ENCODE measurements around the gene PDK1.

The PDK1 gene

DNA sequence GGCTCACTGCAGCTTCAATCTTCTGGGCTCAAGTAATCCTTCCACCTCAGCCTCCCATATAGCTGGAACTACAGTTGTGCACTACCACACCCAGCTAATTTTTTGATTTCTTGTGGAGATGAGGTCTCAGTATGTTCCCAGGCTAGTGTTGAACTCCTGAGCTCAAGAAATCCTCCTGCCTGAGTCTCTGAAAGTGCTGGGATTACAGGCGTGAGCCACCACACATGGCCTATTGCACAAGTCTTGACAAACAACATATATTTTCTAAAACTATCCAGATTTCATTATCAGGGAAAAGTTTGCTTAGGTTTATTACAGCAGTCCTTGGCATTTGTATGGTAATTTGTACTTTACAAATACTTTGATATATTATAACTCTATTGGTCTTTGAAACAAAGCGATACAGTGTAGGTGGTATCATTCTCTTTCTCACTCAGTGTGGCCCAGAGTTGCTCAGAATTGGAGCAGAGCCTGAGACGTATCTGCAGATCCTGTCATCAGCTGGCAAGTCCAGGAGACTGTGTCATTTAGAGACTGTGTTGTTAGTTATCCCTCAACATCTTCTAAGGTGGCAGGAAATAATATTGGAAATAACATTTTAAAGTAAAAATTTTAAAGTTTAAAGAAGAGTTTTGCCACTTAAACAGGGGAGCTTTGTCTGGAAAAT, 41.4 kb downstream of the PDK1 start:
- no peak for DNase-seq

DNA sequence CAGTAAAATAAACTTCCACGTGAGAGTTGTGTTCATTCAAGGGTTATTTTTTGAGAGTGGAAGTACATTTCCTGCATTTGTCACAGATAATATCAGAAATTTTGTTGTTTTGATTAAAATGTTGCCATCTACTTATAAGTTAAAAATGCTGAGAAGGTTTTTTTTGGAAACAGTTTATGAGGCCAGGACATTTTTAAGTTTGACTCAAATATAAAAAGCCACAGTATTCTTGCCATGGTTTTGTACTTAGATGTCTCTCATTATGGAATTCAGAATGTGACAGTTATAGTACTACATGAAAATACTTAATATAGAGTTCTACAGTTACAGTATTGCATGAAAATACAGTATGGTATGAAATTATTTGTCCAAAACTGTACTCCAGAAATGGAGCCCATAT, 44.1 kb downstream of the PDK1 start:
- DNase-seq, result no peak

DNA sequence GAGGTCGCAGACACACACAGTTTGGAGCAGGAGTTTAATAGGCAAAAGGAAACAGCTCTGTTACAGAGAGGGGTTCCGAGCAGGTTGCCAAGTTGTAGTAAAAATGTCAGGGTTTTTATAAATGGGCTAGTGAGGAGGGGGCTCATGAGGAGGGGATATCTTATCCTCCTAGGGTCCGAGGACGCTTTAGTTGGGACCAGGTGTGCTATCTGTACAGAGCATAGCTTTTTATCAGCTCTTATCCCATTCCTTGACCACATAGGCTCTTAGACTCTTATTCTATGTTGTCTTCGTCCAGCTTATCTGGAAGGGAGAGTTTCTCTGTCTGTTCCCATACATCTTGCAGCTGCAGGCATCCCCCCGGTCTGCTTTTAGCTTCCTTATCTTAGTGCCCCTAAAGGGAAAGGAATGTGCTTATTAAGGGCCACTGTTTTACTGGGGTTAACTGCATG, 44.7 kb downstream of the PDK1 start:
- no peak for DNase-seq

DNA sequence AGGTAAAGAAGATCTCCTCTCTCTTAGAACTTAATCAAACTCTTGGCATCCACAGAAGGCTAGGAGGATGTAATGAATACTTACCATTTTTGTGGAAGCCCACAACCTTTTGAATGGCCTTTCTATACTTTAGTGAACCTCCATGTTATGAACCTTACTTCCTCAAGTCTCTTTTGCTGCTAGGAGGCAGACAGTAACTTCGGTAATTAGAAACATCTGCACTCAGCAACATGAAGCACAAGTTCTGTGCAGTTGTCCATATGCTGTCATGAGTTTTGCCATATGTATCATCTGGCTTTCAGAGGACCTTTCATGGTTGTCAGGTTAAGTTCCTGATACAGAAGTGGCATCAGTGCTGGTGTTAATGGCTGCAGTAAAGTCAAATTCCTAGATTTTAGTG, 50.4 kb downstream of the PDK1 start:
- DNase-seq, result no peak

DNA sequence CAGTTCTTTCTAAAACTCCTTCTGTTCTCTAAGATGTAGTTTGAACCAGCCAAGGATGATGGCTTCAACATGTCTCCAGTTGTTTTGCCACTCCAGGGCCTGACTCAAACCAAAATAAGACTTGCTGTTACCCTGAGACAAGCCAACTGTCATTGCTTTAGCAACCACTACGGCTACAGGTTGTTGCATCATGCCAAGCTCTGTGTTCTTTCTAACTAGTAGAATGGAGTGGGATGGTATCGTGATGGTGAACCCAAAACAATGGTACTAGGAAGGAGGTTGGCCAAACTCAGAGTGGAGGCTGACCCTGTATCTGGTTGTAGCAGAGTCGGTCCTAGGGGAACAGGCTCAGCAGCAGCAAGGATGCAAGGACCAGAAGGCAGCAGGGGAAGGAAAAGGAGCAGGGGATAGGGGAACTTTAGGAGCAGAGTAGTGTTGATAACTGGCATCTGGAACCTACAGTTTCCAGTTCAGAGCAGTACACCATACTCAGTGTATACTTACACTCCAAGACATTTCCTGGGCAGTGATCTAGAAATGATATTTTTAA, 51.6 kb downstream of the PDK1 start:
- no peak for DNase-seq

DNA sequence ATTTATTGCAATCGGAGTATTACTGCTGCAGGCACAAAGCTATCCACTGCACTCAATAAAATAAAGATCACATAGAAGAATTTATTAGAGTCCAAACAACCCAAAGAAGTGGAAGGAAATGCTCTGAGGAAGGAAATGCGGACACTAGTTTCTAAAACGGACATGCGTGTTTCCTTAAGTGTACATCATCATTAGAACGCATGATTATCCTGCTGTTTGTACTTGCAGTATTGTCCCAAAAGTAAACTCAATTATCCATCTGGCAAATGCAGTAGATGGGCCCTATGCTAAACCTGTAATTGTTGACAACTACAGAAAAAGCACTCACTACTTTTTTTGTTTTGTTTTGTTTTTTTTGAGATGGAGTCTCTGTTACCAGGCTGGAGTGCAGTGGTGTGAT, 53.6 kb downstream of the PDK1 start:
- DNase-seq, result no peak

DNA sequence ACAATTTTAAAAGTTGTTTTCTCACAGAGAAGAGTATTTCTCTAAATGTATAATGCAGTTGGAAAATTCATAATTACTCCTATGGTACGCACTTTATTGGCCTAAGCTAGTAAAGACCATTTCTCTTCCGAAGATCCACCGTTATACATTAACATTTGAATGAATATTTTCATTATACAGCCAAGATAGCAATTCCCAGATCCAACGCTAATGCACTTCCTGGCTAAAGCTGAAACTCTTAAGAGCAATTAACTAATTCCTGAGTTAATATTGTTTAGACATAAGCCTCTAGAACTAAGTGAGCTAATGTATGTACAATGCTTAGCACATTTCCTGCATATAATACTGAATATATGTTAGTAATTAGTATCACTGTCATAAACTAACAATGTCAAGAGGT, 56.2 kb downstream of the PDK1 start:
- no peak for DNase-seq

DNA sequence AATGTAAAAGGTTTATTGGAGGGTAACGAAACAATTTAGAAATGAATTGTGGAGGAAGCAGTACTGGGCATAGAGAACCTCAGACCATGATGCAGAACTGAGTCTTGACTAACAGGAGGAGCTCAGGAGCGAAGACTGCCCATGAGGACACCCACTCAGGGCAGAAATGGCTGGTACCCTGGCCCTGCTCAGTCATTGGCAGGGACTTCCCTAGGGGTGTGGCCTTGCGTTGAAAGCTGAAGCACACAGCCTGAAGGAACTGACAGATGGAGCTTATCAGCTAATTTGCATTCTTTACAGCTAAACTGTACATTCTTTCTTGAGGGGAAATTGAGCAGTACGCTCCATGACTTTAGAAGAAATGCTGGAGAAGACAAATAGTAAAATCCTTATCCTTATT, 57.1 kb downstream of the PDK1 start:
- DNase-seq, result no peak

DNA sequence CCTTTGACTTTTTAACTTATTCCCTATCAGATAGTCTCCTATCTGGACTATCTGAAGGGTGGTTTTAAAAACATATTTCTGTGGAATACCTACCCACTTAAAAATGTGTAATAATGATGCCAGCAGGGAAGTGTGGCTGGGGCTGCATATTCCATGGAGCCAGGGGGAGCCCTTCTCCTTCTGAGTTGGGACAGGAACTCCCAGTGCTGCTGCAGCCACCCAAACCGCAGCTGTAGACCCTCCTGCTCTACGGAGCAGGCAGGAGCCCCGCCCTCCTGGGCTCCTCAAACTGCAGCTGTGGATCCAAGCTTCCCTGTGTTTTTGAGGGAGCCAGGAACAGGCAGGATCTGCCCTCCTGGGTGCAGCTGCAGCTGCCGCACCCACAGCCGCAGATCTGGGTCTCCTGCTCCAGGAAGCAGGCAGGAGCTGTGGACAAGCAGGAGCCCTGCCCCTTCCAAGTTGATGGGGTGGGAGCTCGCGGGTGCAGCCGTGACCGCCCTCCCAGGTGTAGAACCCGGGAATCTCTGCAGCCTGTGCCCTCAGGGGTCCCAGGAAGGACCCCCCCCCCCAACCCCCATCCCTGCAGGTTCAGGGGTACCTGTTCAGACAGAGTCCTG, 57.8 kb downstream of the PDK1 start:
- no peak for DNase-seq

DNA sequence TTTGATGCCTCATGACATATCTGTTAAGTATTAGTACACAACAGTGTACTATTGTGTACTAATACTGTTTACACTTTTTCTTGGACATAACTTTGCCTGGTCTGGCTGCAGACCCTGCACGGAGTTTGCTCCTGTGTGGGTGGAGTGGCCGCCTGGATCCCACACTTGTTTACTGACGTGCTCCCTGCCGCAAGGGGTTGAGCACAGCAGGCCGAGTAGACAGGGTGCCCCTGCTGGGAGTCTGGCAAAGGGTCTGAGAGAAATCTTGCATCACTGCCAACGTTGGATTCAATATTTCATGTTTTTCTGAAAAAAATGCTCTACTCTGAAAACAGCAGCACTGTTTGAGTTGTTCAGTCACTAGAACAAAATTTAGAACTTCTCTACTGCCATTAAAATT, 59.0 kb downstream of the PDK1 start:
- no peak for DNase-seq

DNA sequence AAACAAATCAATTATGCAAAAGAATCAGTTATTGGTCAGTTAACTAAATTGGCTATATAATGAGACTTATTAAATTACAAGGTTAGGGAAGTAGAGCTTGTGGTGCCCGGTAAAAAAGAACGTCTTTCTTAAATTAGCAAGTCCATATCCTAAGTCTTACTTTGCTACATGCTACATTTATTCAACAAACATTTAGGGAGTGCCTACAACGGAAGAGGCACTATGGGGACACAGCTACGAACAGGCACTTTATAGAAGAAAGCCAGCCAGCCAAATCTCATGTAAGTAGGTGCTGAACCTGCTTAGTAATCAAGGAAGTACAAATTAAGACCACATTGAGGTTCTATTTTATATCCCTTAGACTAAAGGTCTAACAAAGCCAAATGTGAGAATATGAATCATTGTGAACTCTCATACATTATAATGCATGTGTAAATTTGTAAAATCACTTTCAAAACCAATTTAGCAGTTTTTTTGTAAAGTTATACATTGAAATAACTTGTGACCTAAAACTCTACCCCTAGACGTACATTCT, 59.9 kb downstream of the PDK1 start:
- no peak for DNase-seq

DNA sequence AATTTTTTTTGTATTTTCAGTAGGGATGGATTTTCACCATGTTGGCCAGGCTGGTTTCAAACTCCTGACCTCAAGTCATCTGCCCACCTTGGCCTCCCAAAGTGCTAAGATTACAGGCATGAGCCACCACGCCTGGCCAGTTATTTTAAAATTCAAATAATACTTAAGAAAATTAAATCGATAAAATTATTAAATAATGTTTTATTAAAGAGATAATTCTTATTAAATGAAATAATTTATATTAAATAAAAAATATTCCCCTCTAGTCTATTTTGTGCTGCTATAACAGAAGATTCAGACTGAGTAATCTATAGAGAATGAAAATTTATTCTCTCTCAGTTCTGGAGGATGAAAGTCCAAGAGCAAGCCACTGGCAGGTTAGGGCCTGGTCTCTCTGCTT, 61.2 kb downstream of the PDK1 start:
- no peak for DNase-seq

DNA sequence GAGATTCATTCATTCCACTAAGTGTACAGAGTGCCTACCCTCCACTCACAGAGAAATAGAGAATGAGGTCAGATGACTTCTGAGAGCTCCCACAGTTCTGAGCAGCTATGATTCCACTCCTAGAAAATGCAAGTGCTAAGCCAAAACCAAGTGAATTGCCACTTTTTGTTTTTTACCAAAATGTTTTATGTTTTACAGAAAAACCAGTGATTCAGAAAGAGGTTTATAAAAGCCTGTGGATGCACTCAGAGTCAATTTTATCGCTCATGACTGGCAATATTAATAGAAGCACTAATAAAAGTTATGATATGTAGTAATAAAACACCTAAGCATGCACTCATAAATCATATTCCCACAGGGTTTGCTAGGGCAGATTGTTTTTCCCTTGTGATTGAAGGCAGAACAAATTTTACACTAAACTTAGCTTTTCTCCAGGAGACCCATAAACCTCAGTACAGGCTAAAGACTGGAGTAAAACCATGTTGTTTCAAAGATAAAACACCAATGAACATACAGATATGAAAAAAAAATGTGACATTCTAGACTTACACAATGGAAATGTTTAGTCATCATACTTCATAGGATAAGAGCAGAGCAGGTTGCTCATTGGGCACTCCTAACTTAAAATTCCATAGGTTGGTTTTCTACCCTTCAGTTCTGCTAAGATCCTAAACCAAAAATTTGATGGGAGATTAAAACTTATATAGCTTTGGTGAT, 67.5 kb downstream of the PDK1 start:
- DNase-seq, result no peak

DNA sequence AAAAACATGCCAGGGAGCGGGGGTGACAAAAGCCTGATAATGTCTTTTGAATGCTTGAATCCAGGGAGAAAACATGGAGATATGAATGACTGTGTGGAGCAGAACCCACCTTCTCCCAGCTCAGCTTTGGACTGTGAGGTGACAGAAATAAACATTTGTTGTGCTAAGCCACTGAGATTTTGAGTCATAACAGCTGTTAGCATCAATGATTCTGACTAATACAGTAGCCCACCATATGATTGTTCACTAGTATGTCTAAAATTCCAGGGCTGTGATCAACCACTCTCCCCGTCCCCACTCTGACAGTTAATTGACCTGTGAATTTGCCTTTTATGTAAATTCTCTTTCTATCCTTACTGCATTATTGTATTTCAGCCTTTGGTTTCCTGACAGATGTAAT, 69.1 kb downstream of the PDK1 start:
- no peak for DNase-seq

DNA sequence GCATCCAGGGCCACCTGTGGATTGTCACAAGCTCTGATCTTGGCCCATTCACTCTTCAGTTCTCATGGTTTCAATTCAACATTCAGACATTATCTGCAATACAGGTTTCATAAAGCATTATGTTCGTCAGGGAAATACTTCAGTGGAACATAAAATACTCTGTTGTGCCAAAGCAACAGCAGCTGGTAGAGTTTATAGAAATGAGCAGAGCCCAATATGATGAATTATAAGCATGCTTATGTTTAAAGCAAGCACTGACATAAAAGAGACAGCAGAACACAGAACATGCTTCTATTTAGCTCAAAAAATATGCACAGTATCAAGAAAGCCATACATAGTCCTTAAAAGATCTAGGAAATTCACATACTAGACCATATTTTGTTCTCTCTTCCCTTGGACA, 71.3 kb downstream of the PDK1 start:
- DNase-seq, result no peak

DNA sequence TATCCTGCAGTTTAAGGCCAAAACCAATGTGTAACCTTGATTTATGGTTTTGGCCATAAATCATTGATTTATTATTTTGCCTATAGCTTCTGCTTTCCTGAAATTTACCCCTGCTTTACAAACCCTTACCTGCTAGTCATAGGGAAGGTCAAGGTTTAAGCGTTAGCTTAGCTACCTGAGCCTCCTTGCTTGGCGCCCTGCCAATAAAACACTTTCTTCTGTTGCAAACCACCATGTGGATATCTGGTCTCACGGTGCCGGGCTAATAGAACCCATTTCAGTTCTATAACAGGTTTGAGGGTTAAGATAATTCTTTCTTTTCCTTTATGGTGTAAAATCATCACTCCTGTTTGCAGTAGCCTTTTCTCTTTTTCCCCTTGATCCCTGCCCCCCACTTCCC, 72.2 kb downstream of the PDK1 start:
- no peak for DNase-seq

DNA sequence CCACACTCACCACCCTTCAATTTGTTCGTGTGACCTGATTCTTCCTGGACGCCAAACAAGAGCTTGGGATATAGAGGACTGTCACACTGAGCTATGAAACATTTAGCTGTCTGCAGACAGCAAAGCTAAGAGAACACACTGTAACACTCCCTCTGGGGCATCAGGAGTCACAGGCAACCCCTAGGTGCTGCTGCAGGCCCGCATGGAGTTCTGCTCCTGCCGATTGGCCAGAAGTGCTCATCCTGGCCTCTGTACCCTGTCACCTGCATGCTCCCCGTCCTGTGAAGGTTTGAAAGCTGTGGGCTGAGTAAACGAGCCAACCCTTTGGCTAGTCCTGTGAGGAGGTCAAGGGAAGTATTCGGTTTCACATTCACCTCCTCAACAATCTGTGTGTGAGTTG, 73.7 kb downstream of the PDK1 start:
- no peak for DNase-seq

DNA sequence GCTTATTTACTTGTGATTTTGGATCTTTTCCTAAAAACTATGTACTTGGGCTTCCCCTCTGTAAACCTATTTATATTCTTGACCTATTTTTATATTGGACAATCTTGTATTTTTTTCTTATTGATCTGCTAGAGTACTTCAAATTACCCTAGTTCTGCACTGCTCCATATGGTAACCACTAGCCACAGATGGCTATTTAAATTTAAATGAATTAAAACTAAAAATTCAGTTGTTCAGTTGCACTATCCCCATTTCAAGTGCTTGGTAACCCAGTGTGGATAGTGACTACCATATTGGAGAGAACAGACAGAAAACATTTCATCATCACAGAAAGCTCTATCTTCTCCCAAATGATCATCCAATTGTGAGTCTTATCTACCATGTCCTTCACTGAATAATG, 74.3 kb downstream of the PDK1 start:
- no peak for DNase-seq

DNA sequence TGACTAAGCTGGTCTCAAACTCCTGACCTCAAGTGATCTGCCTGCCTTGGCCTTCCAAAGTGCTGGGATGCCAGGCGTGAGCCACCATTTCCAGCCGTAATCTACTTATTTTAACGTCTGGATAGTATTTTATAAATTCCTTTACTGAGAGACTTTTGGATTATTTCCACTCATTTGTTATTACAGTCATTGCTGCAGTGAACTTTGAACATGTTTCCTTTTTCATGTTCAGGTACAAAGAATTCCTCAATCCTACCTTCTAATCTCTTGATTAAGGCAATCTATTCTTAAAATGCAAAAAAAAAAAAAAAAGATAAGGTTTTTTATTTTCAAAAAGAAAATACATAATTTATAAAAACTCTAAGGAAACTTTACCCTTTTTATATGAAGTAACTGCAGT, 78.6 kb downstream of the PDK1 start:
- no peak for DNase-seq

DNA sequence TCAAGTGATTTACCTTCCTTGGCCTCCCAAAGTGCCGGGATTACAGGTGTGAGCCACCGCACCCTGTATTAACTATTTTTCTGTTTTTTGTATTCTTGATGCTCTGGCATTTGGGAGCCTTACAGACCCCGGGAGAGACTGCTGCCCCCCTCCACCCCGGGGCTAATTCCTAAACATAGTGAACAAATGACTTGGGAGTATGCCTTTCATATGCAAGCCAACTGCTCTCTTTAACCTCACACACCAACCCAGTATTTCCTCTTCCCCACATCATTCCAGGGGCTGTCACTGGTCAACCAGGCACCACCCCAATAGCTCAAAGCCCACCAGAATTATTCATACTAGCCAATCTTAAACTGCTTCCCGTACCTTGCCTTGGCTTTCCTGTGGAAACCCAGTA, 79.7 kb downstream of the PDK1 start:
- DNase-seq, result no peak

DNA sequence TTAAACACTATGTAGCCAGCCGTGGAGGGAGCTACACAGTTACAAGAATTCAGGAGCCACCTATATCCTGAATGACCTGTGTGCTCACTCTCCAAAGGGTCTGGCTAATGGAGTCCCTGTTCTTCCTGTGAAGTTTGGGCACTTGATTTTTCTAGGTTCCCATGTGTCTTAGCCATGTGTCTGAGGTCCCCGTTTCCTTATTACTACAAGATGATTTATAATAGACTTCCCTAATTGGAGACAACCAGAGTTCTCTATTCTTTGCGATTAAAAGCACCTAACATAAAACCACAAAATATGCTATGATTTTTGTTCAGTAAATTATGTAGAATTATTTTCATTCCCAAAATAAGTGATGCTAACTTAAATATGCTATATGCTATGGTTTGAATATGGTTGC, 83.4 kb downstream of the PDK1 start:
- DNase-seq, result no peak

DNA sequence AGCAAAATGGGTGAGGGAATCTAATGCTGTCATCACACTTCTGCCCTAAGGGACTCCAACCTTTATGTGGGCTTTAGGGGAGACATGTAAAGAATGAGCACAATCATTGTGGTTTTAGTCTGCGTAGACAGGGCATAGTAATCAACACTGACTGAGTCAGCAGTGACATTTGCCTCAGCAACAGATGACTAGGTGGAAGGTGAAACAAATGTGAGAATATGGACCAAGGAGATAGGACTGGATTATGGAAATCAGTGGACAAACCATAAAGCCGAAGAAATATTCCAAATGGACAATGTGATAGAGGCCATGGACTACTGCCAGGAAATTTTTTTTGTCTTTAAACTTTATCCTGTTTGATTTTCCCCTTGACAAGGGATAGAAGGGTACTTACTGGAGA, 83.9 kb downstream of the PDK1 start:
- DNase-seq, result no peak

DNA sequence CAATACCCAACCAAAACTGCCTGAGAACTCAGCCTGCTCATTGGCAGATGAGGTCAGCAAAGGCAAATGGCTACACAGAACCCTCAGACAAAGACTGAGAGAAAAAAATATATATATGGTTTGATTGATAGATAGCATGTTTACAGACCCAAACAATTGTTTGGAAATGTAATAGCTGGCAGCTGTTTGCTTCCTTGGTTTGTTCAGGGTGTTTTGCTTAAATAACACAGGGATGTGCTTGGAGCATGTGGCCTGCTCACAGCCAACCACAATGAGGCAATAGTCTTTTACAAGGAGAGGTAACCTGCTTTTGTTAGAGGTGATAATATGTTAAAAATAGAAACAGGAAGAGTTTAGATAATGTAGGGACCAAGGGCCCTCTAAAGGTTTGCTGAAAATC, 84.5 kb downstream of the PDK1 start:
- DNase-seq, result no peak
